ENCODE measurements around the gene CDH11. TPM values are rescaled to one million over a fixed set of nuclear protein-coding genes. Genes with fewer than 3 reads are reported as not detected.

Gene CDH11
- polyA plus RNA-seq, 1 donor from 2014 or later = 22.9 TPM

DNA sequence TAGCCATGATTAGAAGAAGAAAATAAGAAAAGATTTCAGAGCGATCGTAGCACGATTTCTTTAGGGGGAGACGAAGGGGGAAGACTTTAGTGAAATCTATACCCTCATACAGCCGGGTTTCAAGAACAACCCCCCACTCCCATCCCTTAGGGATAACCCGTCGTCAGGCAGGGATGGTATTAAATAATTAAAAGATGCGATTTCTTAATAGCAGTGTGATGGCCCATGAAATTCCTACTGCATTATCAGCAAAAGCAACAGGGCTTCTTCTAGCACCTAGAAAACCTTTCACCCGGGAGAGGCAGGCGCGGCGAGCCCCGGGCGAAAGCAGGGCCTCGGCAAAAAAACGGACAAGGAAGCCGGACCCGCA, 1.4 kb downstream of the CDH11 start:
- Histone ChIP-seq H4K20me1 (ENCODE audit: insufficient read depth) (no peaks in the 10 kb centered on the region), H3K36me3 (ENCODE audit: insufficient read depth, low read length) (no peaks in the 10 kb centered on the region), H3K9me3 (ENCODE audit: low read length) (no peaks in the 10 kb centered on the region), H3F3A (ENCODE audit: insufficient read depth, low read length, poor library complexity, severe bottlenecking) (no peaks in the 10 kb centered on the region), H3K27me3 (ENCODE audit: insufficient read depth, low read depth, low read length) (peaks cover 30% of the 10 kb centered on the region), H3K9me2 (ENCODE audit: insufficient read depth, low read length) (no peaks in the 10 kb centered on the region), H3K4me2 (ENCODE audit: low read length) (peak overlapping the region; percentile 81), H3K27ac (ENCODE audit: low read length) (peak overlapping the region; percentile 7), H3K79me2 (replicated peaks; ENCODE audit: insufficient read depth, low read length) (peaks cover 26% of the 10 kb centered on the region), H2AFZ (ENCODE audit: low read depth, low read length) (no peak overlapping the region), H3K9ac (ENCODE audit: low read length) (peak overlapping the region; percentile 77), H3K4me3 (ENCODE audit: low read length) (peak overlapping the region; percentile 84)
- TF ChIP-seq, protein P1, sequence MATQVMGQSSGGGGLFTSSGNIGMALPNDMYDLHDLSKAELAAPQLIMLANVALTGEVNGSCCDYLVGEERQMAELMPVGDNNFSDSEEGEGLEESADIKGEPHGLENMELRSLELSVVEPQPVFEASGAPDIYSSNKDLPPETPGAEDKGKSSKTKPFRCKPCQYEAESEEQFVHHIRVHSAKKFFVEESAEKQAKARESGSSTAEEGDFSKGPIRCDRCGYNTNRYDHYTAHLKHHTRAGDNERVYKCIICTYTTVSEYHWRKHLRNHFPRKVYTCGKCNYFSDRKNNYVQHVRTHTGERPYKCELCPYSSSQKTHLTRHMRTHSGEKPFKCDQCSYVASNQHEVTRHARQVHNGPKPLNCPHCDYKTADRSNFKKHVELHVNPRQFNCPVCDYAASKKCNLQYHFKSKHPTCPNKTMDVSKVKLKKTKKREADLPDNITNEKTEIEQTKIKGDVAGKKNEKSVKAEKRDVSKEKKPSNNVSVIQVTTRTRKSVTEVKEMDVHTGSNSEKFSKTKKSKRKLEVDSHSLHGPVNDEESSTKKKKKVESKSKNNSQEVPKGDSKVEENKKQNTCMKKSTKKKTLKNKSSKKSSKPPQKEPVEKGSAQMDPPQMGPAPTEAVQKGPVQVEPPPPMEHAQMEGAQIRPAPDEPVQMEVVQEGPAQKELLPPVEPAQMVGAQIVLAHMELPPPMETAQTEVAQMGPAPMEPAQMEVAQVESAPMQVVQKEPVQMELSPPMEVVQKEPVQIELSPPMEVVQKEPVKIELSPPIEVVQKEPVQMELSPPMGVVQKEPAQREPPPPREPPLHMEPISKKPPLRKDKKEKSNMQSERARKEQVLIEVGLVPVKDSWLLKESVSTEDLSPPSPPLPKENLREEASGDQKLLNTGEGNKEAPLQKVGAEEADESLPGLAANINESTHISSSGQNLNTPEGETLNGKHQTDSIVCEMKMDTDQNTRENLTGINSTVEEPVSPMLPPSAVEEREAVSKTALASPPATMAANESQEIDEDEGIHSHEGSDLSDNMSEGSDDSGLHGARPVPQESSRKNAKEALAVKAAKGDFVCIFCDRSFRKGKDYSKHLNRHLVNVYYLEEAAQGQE (IDR thresholded peaks at IDR 0.05; ENCODE audit: borderline replicate concordance) = no peak
- no peak for TF ChIP-seq MXI1 (conservative IDR thresholded peaks at IDR 0.05; ENCODE audit: poor library complexity, severe bottlenecking)
- no peak for TF ChIP-seq EZH2 (IDR thresholded peaks at IDR 0.05; ENCODE audit: borderline replicate concordance, insufficient read depth, low read length, poor library complexity, severe bottlenecking)
- TF ChIP-seq EP300 (conservative IDR thresholded peaks at IDR 0.05; ENCODE audit: poor library complexity, severe bottlenecking) = no peak
- no peak for TF ChIP-seq POLR2AphosphoS5 (IDR thresholded peaks at IDR 0.05)
- no peak for TF ChIP-seq RAD21 (conservative IDR thresholded peaks at IDR 0.05)
- TF ChIP-seq CTCF (IDR thresholded peaks at IDR 0.05; ENCODE audit: poor library complexity, severe bottlenecking) = no peak
- TF ChIP-seq SMC3 (conservative IDR thresholded peaks at IDR 0.05; ENCODE audit: poor library complexity) = no peak
- TF ChIP-seq TAF1 (IDR thresholded peaks at IDR 0.05; ENCODE audit: low read depth) = no peak

DNA sequence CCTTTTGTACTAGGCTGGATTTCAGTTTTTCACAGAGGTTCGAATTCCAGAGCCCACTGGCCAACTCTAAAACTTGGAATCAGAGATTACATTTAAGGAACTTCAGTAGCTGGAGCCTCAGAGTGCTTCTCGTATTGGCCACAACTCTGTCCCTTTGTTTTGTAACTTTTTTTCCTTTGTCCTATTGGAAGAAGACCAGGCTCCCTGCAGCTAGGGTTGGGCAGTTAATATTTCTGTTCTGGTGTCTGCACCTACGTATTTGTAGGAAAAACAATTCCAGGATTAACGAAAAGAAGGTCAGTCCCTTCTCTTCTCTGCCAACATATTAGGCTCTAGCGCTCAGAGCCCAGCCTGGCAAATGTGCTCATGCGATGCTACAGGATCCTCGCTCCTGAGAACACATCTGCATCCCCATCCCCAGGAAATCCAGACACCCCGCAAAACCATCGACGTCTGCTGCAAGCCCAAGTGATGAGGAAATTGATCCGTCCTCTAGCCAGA, 1.9 kb downstream of the CDH11 start:
- TF ChIP-seq EP300 (conservative IDR thresholded peaks at IDR 0.05; ENCODE audit: poor library complexity, severe bottlenecking) (no peak), CTCF (IDR thresholded peaks at IDR 0.05; ENCODE audit: poor library complexity, severe bottlenecking) (no peak), SMC3 (conservative IDR thresholded peaks at IDR 0.05; ENCODE audit: poor library complexity) (peak; percentile 27)

More for the DNA sequence above, 1.9 kb downstream of the CDH11 start:
- no peak overlapping the region for H2AFZ ChIP-seq (ENCODE audit: low read depth, low read length)
- no peaks in the 10 kb centered on the region for H3F3A ChIP-seq (ENCODE audit: insufficient read depth, low read length, poor library complexity, severe bottlenecking)
- no peaks in the 10 kb centered on the region for H3K36me3 ChIP-seq (ENCODE audit: insufficient read depth, low read length)
- peak overlapping the region; percentile 81 for H3K4me2 ChIP-seq (ENCODE audit: low read length)
- H4K20me1 ChIP-seq (ENCODE audit: insufficient read depth) = no peaks in the 10 kb centered on the region
- peak overlapping the region; percentile 84 for H3K4me3 ChIP-seq (ENCODE audit: low read length)
- H3K27ac ChIP-seq (ENCODE audit: low read length) = peak overlapping the region; percentile 7
- H3K9me3 ChIP-seq (ENCODE audit: low read length) = no peaks in the 10 kb centered on the region
- peaks cover 31% of the 10 kb centered on the region for H3K79me2 ChIP-seq (replicated peaks; ENCODE audit: insufficient read depth, low read length)
- peaks cover 26% of the 10 kb centered on the region for H3K27me3 ChIP-seq (ENCODE audit: insufficient read depth, low read depth, low read length)
- no peaks in the 10 kb centered on the region for H3K9me2 ChIP-seq (ENCODE audit: insufficient read depth, low read length)
- peak overlapping the region; percentile 77 for H3K9ac ChIP-seq (ENCODE audit: low read length)
